H9 (cell line): Measurements from ENCODE around the gene GM2A. TPM values are rescaled to one million over a fixed set of nuclear protein-coding genes. Genes with fewer than 3 reads are reported as not detected.

Source experiments
- DNase-seq: peaks from one replicate; pipeline ENCODE4 v3.0.0-alpha.2; 2017
- H2AFZ ChIP-seq: one replicate; pipeline ENCODE4 v1.6.1; 2013; ENCODE audit warnings: mild to moderate bottlenecking, low read length, control low read depth, moderate library complexity
- H2AK5ac ChIP-seq: 2 replicates; pipeline ENCODE4 v1.6.1; 2013; ENCODE audit warnings: low read length, control low read depth, mixed read lengths; ENCODE audit not compliant: insufficient read length
- H2BK120ac ChIP-seq: one replicate; pipeline ENCODE4 v1.6.1; 2013; ENCODE audit warnings: low read depth, mild to moderate bottlenecking, low read length, control low read depth, inconsistent platforms; ENCODE audit not compliant: poor library complexity, severe bottlenecking
- H2BK12ac ChIP-seq: 2 replicates; pipeline ENCODE4 v1.6.1; 2013; ENCODE audit warnings: low read length, control low read depth, mixed read lengths, low read depth; ENCODE audit not compliant: insufficient read length
- H2BK15ac ChIP-seq: 2 replicates; pipeline ENCODE4 v1.6.1; 2013; ENCODE audit warnings: low read depth, low read length, control low read depth
- H2BK20ac ChIP-seq: one replicate; pipeline ENCODE4 v1.6.1; 2013; ENCODE audit warnings: low read depth, mild to moderate bottlenecking, low read length, control low read depth, inconsistent platforms; ENCODE audit not compliant: poor library complexity, severe bottlenecking
- H2BK5ac ChIP-seq: 2 replicates; pipeline ENCODE4 v1.6.1; 2013; ENCODE audit warnings: low read length, control low read depth, mixed read lengths; ENCODE audit not compliant: insufficient read length
- H3K14ac ChIP-seq: 2 replicates; pipeline ENCODE4 v1.6.1; 2013; ENCODE audit warnings: low read length, control low read depth; ENCODE audit not compliant: insufficient read depth
- H3K18ac ChIP-seq: 2 replicates; pipeline ENCODE4 v1.6.1; 2013; ENCODE audit warnings: low read depth, mild to moderate bottlenecking, mixed read lengths, low read length, control low read depth; ENCODE audit not compliant: insufficient read length
- H3K23ac ChIP-seq: 2 replicates; pipeline ENCODE4 v1.6.1; 2013; ENCODE audit warnings: low read length, control low read depth, mixed read lengths, low read depth; ENCODE audit not compliant: insufficient read length
- H3K23me2 ChIP-seq: 2 replicates; pipeline ENCODE4 v1.6.1; 2013; ENCODE audit warnings: low read depth, mild to moderate bottlenecking, mixed read lengths, low read length, control low read depth; ENCODE audit not compliant: insufficient read length, poor library complexity, severe bottlenecking
- H3K27ac ChIP-seq: 2 replicates; pipeline ENCODE4 v1.5.1; 2013; ENCODE audit warnings: low read length, control low read depth, mixed read lengths, low read depth; ENCODE audit not compliant: insufficient read length
- H3K27me3 ChIP-seq: 2 replicates; pipeline ENCODE4 v1.6.1; 2013; ENCODE audit warnings: low read length, control low read depth, inconsistent platforms; ENCODE audit not compliant: insufficient read depth
- H3K4ac ChIP-seq: 2 replicates; pipeline ENCODE4 v1.6.1; 2013; ENCODE audit warnings: low read depth, mild to moderate bottlenecking, control low read depth, inconsistent platforms, low read length, moderate library complexity
- H3K4me1 ChIP-seq: 2 replicates; pipeline ENCODE4 v1.6.1; 2013; ENCODE audit warnings: low read length, control low read depth, inconsistent platforms; ENCODE audit not compliant: insufficient read depth
- H3K4me2 ChIP-seq: 2 replicates; pipeline ENCODE4 v1.6.1; 2013; ENCODE audit warnings: low read length, control low read depth, mixed read lengths; ENCODE audit not compliant: insufficient read length, insufficient read depth
- H3K56ac ChIP-seq: 2 replicates; pipeline ENCODE4 v1.6.1; 2013; ENCODE audit warnings: low read depth, mild to moderate bottlenecking, mixed read lengths, low read length, control low read depth; ENCODE audit not compliant: insufficient read length
- H3K79me1 ChIP-seq: 2 replicates; pipeline ENCODE4 v1.6.1; 2013; ENCODE audit warnings: low read depth, mild to moderate bottlenecking, moderate library complexity, low read length, control low read depth, inconsistent platforms; ENCODE audit not compliant: insufficient read depth, poor library complexity, severe bottlenecking
- H3K79me2 ChIP-seq: 2 replicates; pipeline ENCODE4 v1.6.1; 2013; ENCODE audit warnings: low read length, control low read depth, inconsistent platforms; ENCODE audit not compliant: insufficient read depth
- H3K9ac ChIP-seq: 2 replicates; pipeline ENCODE4 v1.6.1; 2013; ENCODE audit warnings: low read length, control low read depth, mixed read lengths; ENCODE audit not compliant: insufficient read length; ENCODE audit errors: extremely low read depth
- H3K9me3 ChIP-seq: one replicate; pipeline ENCODE4 v1.6.1; 2013; ENCODE audit warnings: low read depth, low read length, inconsistent platforms; ENCODE audit not compliant: control insufficient read depth
- H3T11ph ChIP-seq: one replicate; pipeline ENCODE4 v1.6.1; 2013; ENCODE audit warnings: mild to moderate bottlenecking, low read length, control low read depth, inconsistent platforms
- H4K20me1 ChIP-seq: one replicate; pipeline ENCODE4 v1.6.1; 2013; ENCODE audit not compliant: control insufficient read depth, insufficient read length, insufficient read depth
- H4K5ac ChIP-seq: 2 replicates; pipeline ENCODE4 v1.6.1; 2013; ENCODE audit warnings: low read depth, mild to moderate bottlenecking, mixed read lengths, low read length, control low read depth; ENCODE audit not compliant: insufficient read length
- H4K8ac ChIP-seq: replicated peaks from 2 replicates; pipeline ENCODE4 v1.6.1; 2013; ENCODE audit warnings: low read length, control low read depth, mixed read lengths, low read depth; ENCODE audit not compliant: insufficient read length
- H4K91ac ChIP-seq: 2 replicates; pipeline ENCODE4 v1.6.1; 2013; ENCODE audit warnings: low read depth, mild to moderate bottlenecking, moderate library complexity, mixed read lengths, low read length, control low read depth; ENCODE audit not compliant: insufficient read length
- H3K27ac Mint-ChIP-seq, 3 experiments: 2 replicates in 2 of 3; 3 replicates in 1 of 3; pipeline ENCODE4 v1.8.0; 2020 to 2021; ENCODE audit warnings: mixed read lengths in 3 of 3, mild to moderate bottlenecking in 1 of 3, moderate library complexity in 1 of 3
- H3K27me3 Mint-ChIP-seq: 2 replicates; pipeline ENCODE4 v1.8.0; 2021; ENCODE audit warnings: low read depth, mild to moderate bottlenecking, moderate library complexity, mixed read lengths
- H3K36me3 Mint-ChIP-seq, 3 experiments: 2 replicates in 2 of 3; 3 replicates in 1 of 3; pipeline ENCODE4 v1.8.0; 2020 to 2021; ENCODE audit warnings: low read depth in 3 of 3, mixed read lengths in 3 of 3; ENCODE audit not compliant: insufficient read depth in 1 of 3
- H3K4me1 Mint-ChIP-seq, 2 experiments: 2 replicates each; pipeline ENCODE4 v1.8.0; 2020; ENCODE audit warnings: mixed read lengths in 2 of 2
- H3K4me3 Mint-ChIP-seq, 2 experiments: 2 replicates in 1 of 2; 3 replicates in 1 of 2; pipeline ENCODE4 v1.8.0; 2020 to 2021; ENCODE audit warnings: mild to moderate bottlenecking in 2 of 2, mixed read lengths in 2 of 2, moderate library complexity in 1 of 2
- H3K9me3 Mint-ChIP-seq, 2 experiments: 2 replicates in 1 of 2; 3 replicates in 1 of 2; pipeline ENCODE4 v1.8.0; 2020; ENCODE audit warnings: mild to moderate bottlenecking in 2 of 2, mixed read lengths in 2 of 2, moderate library complexity in 1 of 2
- WGBS: extraction: QIAGEN DNeasy Blood & Tissue Kit; methylation state at CpG from one replicate; pipeline ENCODE4 v1.1.7; 2013; ENCODE audit warnings: missing lambda C conversion rate, low lambda C conversion rate, mixed read lengths; ENCODE audit not compliant: insufficient read length; ENCODE audit errors: extremely low coverage; 5-methylcytosine and 5-hydroxymethylcytosine counted together
- total RNA-seq: library from RNA; stranded (reverse); gene quantifications from 2 replicates; pipeline ENCODE4 v1.2.1, GENCODE V29; 2021
- TF ChIP-seq, protein P1 (sequence below): fragments of 200-600 bp; sonication (generic); conservative IDR thresholded peaks from 3 replicates; pipeline ENCODE4 v1.8.0; 2021; ENCODE audit warnings: antibody characterized with exemption, mild to moderate bottlenecking

GM2A gene
- total RNA-seq, 1 experiment from 2014 or later: 27.8 TPM

DNA sequence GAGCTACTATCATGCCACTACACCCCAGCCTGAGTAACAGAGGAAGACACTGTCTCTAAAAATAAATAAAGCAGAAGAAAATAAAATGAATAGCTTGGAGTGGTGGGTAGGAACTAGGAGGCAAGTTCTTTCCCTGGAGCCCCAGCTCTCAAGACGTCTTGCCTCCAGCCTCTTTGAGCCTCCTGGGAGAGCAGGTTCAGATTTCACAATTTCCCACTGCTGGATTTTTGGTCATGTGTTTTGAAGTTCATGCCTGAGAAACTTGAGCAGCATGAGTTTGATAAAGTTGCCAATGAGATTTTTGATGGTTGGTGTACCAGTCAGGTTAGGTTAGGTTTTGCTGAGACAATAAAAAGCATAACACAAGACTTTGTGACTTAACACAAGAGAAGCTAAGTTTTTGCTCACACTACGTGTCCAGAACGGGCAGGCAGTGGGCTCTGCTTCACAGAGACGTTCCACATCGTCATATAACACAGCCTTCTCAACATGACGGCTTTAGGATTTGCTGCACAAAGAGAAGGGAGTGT, 25.0 kb upstream of the GM2A start:
- Histone ChIP-seq H4K91ac (no peak overlapping the region), H3K14ac (no peak overlapping the region), H4K20me1 (no peaks in the 10 kb centered on the region), H2AFZ (no peak overlapping the region), H2AK5ac (no peak overlapping the region), H3K4ac (no peak overlapping the region), H2BK12ac (no peak overlapping the region), H3K9me3 (no peaks in the 10 kb centered on the region), H3K27me3 (no peaks in the 10 kb centered on the region), H3K56ac (no peak overlapping the region), H3K9ac (no peak overlapping the region), H2BK20ac (no peak overlapping the region), H2BK120ac (no peak overlapping the region), H3K23ac (no peak overlapping the region), H2BK15ac (no peak overlapping the region), H3K79me1 (no peaks in the 10 kb centered on the region), H3K79me2 (no peaks in the 10 kb centered on the region), H3K18ac (no peak overlapping the region), H3T11ph (no peak overlapping the region), H3K27ac (no peak overlapping the region), H3K4me1 (no peaks in the 10 kb centered on the region), H4K5ac (no peak overlapping the region), H3K4me2 (no peak overlapping the region), H4K8ac (no peak overlapping the region), H3K23me2 (peaks cover 3% of the 10 kb centered on the region), H2BK5ac (no peak overlapping the region)
- Mint-ChIP-seq H3K4me1 (peaks cover 11 to 16% of the 10 kb centered on the region in 2 experiments), H3K27ac (no peak overlapping the region), H3K36me3 (no peaks in the 10 kb centered on the region), H3K9me3 (no peaks in the 10 kb centered on the region), H3K27me3 (peaks cover 7% of the 10 kb centered on the region), H3K4me3 (no peak overlapping the region)
- no peak for DNase-seq
- no CpG with 5 or more reads among the region's 6 CpGs for WGBS
- TF ChIP-seq, protein P1, sequence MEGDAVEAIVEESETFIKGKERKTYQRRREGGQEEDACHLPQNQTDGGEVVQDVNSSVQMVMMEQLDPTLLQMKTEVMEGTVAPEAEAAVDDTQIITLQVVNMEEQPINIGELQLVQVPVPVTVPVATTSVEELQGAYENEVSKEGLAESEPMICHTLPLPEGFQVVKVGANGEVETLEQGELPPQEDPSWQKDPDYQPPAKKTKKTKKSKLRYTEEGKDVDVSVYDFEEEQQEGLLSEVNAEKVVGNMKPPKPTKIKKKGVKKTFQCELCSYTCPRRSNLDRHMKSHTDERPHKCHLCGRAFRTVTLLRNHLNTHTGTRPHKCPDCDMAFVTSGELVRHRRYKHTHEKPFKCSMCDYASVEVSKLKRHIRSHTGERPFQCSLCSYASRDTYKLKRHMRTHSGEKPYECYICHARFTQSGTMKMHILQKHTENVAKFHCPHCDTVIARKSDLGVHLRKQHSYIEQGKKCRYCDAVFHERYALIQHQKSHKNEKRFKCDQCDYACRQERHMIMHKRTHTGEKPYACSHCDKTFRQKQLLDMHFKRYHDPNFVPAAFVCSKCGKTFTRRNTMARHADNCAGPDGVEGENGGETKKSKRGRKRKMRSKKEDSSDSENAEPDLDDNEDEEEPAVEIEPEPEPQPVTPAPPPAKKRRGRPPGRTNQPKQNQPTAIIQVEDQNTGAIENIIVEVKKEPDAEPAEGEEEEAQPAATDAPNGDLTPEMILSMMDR: no peak
